Stimulated activated CD8-positive, alpha-beta memory T cell treated with anti-CD3 and anti-CD28 coated beads, Interleukin-4, amount 100 ng/mL, for 24 hours (primary cell): ENCODE data around the gene MEX3A.
"Not testable (repeated sequence)": the region's sequence is repeated elsewhere in the genome, so short reads cannot be mapped to it uniquely, and the experiment has no call there.

Experiments
- DNase-seq: peaks from one replicate; pipeline ENCODE4 v3.0.0-alpha.2; 2020; ENCODE audit warnings: low read depth

MEX3A gene

GRCh38 chr1:156078728-156079127 lies 3.5 kb downstream of the MEX3A start:
- DNase-seq, result no peak

GRCh38 chr1:156077430-156077760 lies 4.9 kb downstream of the MEX3A start:
- DNase-seq, result no peak

GRCh38 chr1:156076609-156077429 lies 5.4 kb downstream of the MEX3A start:
- DNase-seq, result no peak

- DNase-seq, result no peak
These were observed 6.5 kb downstream of the MEX3A start for GRCh38 chr1:156075775-156076204.

- DNase-seq, result no peak
These were observed 7.1 kb downstream of the MEX3A start for GRCh38 chr1:156075162-156075561.

GRCh38 chr1:156074661-156075060 lies 7.6 kb downstream of the MEX3A start:
- DNase-seq, result no peak

DNA sequence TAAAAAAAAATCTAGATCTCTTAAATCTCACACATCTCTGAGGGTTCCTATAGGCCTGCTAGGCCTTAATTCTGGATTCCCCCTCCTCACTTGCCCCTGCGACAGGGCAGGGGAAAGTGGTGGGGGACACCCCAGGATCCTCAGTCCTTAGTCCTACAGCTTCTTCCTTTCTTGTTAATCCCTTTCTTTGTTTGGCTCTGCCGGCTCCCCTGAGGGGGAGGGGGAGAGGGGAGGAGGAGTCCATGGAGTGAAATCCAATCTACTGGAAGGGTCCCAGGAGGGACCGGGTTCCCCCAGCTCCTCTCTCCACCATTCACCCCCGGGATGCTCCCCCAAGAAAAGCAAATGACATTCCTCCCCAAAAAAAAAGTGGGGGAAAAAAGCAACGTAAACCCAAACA lies 8.5 kb downstream of the MEX3A start:
- DNase-seq, result no peak

- no peak for DNase-seq
These were observed 9.1 kb downstream of the MEX3A start for GRCh38 chr1:156073110-156073687.

- no peak for DNase-seq
These were observed 10.0 kb downstream of the MEX3A start for GRCh38 chr1:156072251-156072650.

DNA sequence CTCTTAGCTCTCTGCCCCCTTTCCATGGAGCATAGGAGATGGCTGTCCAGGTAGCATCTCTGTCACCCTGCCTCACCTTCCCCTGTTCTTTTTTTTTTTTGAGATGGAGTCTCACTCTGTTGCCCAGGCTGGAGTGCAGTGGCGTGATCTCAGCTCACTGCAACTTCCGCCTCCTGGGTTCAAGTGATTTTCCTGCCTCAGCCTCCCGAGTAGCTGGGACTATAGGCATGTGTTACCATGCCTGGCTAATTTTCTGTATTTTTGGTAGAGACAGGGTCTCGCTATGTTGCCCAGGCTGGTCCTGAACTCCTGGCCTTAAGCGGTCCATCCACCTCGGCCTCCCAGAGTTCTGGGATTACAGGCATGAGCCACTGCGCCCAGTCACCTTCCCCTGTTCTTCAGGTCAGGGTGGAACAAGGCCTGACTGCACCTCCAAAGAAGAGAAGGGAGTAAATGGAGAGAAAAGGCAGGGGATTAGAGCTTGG lies 10.9 kb downstream of the MEX3A start:
- not testable (repeated sequence) for DNase-seq

- no peak for DNase-seq
These were observed 11.7 kb downstream of the MEX3A start for GRCh38 chr1:156070548-156070947.

DNA sequence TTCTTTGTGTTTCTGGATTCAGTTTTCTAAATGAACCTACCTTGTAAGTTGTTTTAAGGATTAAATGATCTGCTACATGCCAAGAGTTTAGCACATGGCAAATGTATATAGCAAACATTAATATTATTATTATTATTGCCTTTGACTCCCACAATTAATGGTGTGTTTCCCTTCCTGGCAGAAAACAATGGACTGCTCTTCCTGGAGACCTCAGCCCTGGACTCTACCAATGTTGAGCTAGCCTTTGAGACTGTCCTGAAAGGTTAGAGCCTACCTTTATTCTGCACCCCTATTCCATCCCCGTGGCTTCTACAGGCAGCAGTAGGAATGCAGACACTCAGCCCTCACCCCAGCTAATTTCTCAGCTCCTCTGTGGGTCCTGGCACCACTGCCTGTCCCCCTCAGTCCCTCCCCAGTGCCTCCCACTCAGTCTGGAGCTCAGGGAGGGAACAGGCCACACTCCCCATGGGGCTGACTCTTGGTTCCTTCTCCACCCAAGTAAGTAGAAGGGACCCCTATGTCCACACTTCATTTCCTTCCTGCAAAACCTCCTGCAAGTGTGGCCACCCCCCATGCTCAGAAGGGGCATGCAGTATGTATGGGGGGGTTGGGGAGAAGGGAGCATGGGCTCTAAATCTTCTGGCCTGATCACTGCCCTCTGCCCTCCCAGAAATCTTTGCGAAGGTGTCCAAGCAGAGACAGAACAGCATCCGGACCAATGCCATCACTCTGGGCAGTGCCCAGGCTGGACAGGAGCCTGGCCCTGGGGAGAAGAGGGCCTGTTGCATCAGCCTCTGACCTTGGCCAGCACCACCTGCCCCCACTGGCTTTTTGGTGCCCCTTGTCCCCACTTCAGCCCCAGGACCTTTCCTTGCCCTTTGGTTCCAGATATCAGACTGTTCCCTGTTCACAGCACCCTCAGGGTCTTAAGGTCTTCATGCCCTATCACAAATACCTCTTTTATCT lies 12.5 kb downstream of the MEX3A start:
- no peak for DNase-seq

- DNase-seq, result no peak
These were observed 15.0 kb downstream of the MEX3A start for GRCh38 chr1:156067262-156067661.

DNA sequence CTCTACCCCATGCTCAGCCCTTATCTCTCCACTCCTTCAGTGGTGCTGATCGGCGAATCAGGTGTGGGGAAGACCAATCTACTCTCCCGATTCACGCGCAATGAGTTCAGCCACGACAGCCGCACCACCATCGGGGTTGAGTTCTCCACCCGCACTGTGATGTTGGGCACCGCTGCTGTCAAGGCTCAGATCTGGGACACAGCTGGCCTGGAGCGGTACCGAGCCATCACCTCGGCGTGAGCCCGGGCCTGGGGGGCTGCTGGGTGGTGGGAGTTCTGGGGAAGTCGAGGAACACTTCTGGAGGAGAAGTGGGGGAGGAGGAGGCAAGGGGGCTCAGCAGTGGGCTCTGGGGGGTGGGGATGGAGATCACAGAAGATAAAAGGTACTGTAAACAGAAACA lies 16.4 kb downstream of the MEX3A start:
- DNase-seq, result no peak

DNA sequence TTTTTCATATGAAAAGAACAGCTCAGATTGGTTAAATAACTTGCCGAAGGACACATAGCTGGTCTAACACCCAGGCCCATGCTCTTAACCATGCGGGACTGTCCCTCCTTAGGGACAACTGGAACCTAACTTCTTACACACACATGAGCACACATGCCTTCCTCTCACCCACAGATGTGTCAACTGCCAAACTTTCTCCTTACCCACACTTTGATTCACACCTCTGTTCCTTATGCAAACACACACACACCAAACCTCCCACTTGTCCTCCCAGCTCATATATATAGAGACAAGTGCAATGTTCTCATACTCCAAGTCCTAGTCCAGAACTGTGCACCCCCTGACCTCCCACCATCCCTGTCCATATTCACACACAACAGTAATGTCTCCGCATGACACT lies 17.1 kb downstream of the MEX3A start:
- no peak for DNase-seq

DNA sequence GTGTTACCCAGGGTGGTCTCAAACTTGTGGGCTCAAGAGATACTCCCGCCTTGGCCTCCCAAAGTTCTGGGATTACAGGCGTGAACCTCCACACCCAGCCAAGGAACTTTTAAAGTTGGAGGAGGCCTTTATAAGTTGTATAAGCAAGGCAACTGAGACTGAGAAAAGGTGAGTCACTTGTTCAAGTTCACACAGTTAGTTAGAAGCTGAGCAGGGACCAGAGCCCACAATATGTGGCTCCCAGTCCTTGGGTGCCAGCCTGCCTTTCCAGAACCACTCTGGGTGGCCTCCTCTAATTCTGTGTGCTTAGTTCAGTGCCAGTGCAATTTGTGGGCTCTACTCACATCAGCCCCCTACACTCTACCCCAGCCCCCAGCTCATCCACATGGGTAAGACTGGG lies 17.6 kb downstream of the MEX3A start:
- DNase-seq, result no peak

DNA sequence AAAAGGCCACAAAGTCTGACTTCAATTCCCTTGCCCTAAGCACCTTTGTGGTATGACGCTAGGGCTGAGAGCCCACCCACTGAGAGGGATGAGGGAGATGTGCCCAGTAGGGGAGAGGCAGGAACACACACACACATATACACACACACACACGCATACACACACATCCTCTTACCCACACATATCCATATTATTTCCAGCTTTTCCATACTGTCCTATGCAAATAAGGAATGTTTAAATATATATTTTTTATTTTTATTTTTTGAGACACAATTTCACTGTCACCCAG lies 18.3 kb downstream of the MEX3A start:
- DNase-seq, result no peak

DNA sequence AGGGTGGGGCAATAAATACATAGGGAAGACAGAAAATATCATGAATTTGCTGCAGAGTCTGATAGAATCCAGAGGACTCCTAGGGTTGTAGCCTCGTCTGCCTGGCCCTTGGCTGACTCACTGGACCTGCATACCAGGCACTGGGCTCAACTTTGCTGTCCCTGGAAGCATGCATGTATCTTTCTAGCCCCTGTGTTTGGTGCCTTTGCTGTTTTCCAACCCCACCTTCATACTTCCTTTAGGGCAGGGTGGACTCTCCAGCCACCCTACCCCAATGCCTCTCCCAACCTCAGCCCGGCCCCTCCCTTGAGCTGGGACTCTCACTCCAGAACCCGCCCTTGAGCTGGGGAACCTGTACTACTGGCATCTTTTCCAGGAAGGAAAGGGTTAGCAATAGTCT lies 20.1 kb downstream of the MEX3A start:
- no peak for DNase-seq

GRCh38 chr1:156060937-156061636 lies 21.2 kb downstream of the MEX3A start, which contains the start of gene RAB25:
Gene RAB25 (plus strand): TSS chr1:156061160. CDS start chr1:156061401, 241 bp downstream.
- DNase-seq, result no peak

GRCh38 chr1:156056326-156056849 lies 25.9 kb downstream of the MEX3A start:
- DNase-seq, result no peak

- peak; percentile 8 for DNase-seq
These were observed 26.8 kb downstream of the MEX3A start for GRCh38 chr1:156055281-156056048.
